Testis (tissue), 3 donors: ENCODE data around the gene SDK1. TPM values are rescaled to one million over a fixed set of nuclear protein-coding genes. Genes with fewer than 3 reads are reported as not detected.

Experiments used
- DNase-seq: peaks from one replicate; pipeline ENCODE4 v3.0.0-alpha.2; 2019
- H3K27ac ChIP-seq, 2 donors: fragments of 200-600 bp; sonication (generic); one replicate each; pipeline ENCODE4 v1.5.1; 2019
- H3K27me3 ChIP-seq: fragments of 200-600 bp; sonication (generic); one replicate; pipeline ENCODE4 v1.5.1; 2019
- H3K36me3 ChIP-seq: fragments of 200-600 bp; sonication (generic); one replicate; pipeline ENCODE4 v1.5.1; 2017; ENCODE audit warnings: low read depth; ENCODE audit errors: missing control alignments
- H3K4me1 ChIP-seq: fragments of 200-600 bp; sonication (generic); one replicate; pipeline ENCODE4 v1.5.1; 2019
- H3K4me3 ChIP-seq, 2 donors: fragments of 200-600 bp; sonication (generic); one replicate each; pipeline ENCODE4 v1.5.1; 2017 to 2019
- H3K9me3 ChIP-seq: fragments of 200-600 bp; sonication (generic); one replicate; pipeline ENCODE4 v1.5.1; 2017
- CTCF ChIP-seq, 3 experiments: fragments of 450-650 bp in 2 of 3; fragments of 200-600 bp in 1 of 3; sonication (generic) in 1 of 3; IDR thresholded peaks; one replicate each; pipeline ENCODE4 v1.5.1; 2016 to 2019; ENCODE audit warnings: antibody characterized with exemption in 3 of 3, mild to moderate bottlenecking in 2 of 3, moderate library complexity in 1 of 3
- POLR2A ChIP-seq: fragments of 450-650 bp; IDR thresholded peaks from one replicate; pipeline ENCODE4 v1.6.1; 2017; ENCODE audit warnings: antibody characterized with exemption, mild to moderate bottlenecking, moderate library complexity
- WGBS, 2 donors: methylation state at CpG; one replicate each; pipeline ENCODE4 v1.1.5; 2018; 5-methylcytosine and 5-hydroxymethylcytosine counted together
- intact Hi-C: fragments of 100-400 bp; cut with DNase I; formaldehyde crosslinking; loops from one replicate; pipeline ENCODE4 v1.15.1; 2023; ENCODE audit warnings: low total_unique reads
- polyA plus RNA-seq: library from polyadenylated mRNA; stranded (reverse); fragments of 350-450 nt; fragmentation: Illumina TruSeq; extraction: RNeasy Lipid Tissue Mini Kit (QIAGEN cat#74804); gene quantifications from one replicate; pipeline ENCODE4 v1.2.3, GENCODE V29; 2014; ENCODE audit warnings: low read depth, low replicate concordance; ENCODE audit not compliant: insufficient read depth
- total RNA-seq, 2 donors: library from RNA; depleted of rRNA; stranded (reverse); fragments of >200 nt; gene quantifications; one replicate each; pipeline ENCODE4 v1.2.3, GENCODE V29; 2016

Gene SDK1
- total and polyA plus RNA-seq, 3 donors from 2014 or later: 20.0 to 36.2 (median 24.9) TPM

- intact Hi-C loops: no loop called here
- Histone ChIP-seq H3K9me3 (no peaks in the 10 kb centered on the region), H3K4me1 (no peaks in the 10 kb centered on the region), H3K4me3 (no peak overlapping the region), H3K36me3 (no peaks in the 10 kb centered on the region), H3K27me3 (no peaks in the 10 kb centered on the region), H3K27ac (no peak overlapping the region)
- no peak for DNase-seq
- TF ChIP-seq CTCF (IDR thresholded peaks at IDR 0.05) (no peak), POLR2A (no peak)
- 93 to 99% methylated on average over 8 of the region's 8 CpGs for WGBS, 2 donors
Observed at GRCh38 chr7:3964980-3965606, 664.0 kb downstream of the SDK1 start.

GRCh38 chr7:3965794-3966395, 664.8 kb downstream of the SDK1 start:
- H3K27ac ChIP-seq: no peak overlapping the region
- DNase-seq: no peak
- H3K36me3 ChIP-seq: no peaks in the 10 kb centered on the region
- no peaks in the 10 kb centered on the region for H3K4me1 ChIP-seq
- TF ChIP-seq CTCF (IDR thresholded peaks at IDR 0.05) (no peak), POLR2A (no peak)
- no peak overlapping the region for H3K4me3 ChIP-seq
- 88 to 94% methylated on average over 10 to 15 of the region's 15 CpGs for WGBS, 2 donors
- intact Hi-C loops: no loop called here
- H3K9me3 ChIP-seq: no peaks in the 10 kb centered on the region
- H3K27me3 ChIP-seq: no peaks in the 10 kb centered on the region

- no peaks in the 10 kb centered on the region for H3K4me1 ChIP-seq
- DNase-seq: no peak
- no peaks in the 10 kb centered on the region for H3K36me3 ChIP-seq
- TF ChIP-seq POLR2A (no peak), CTCF (IDR thresholded peaks at IDR 0.05) (no peak)
- intact Hi-C loops: no loop called here
- no peak overlapping the region for H3K4me3 ChIP-seq
- no peaks in the 10 kb centered on the region for H3K27me3 ChIP-seq
- no peaks in the 10 kb centered on the region for H3K9me3 ChIP-seq
- 85 to 87% methylated on average over 4 of the region's 4 CpGs for WGBS, 2 donors
- H3K27ac ChIP-seq: no peak overlapping the region
Observed at GRCh38 chr7:3968234-3968633, 667.2 kb downstream of the SDK1 start.

- no peak for TF ChIP-seq CTCF (IDR thresholded peaks at IDR 0.05)
- no peak for TF ChIP-seq POLR2A
Observed at GRCh38 chr7:3969286-3969685, 668.2 kb downstream of the SDK1 start.

GRCh38 chr7:3971323-3971722, 670.3 kb downstream of the SDK1 start:
- DNase-seq: no peak
- no peak for TF ChIP-seq CTCF (IDR thresholded peaks at IDR 0.05)
- no peak for TF ChIP-seq POLR2A
- 88 to 94% methylated on average over 13 of the region's 13 CpGs for WGBS, 2 donors

More at GRCh38 chr7:3969286-3969685, 668.2 kb downstream of the SDK1 start:
- intact Hi-C loops: no loop called here
- H3K9me3 ChIP-seq: no peaks in the 10 kb centered on the region
- H3K27ac ChIP-seq: no peak overlapping the region
- DNase-seq: no peak
- WGBS, 2 donors: 95 to 97% methylated on average over 16 of the region's 16 CpGs
- no peaks in the 10 kb centered on the region for H3K36me3 ChIP-seq
- no peaks in the 10 kb centered on the region for H3K4me1 ChIP-seq
- no peak overlapping the region for H3K4me3 ChIP-seq
- no peaks in the 10 kb centered on the region for H3K27me3 ChIP-seq

More at GRCh38 chr7:3971323-3971722, 670.3 kb downstream of the SDK1 start:
- Histone ChIP-seq H3K27me3 (no peaks in the 10 kb centered on the region), H3K4me1 (no peaks in the 10 kb centered on the region), H3K4me3 (no peak overlapping the region), H3K36me3 (no peaks in the 10 kb centered on the region), H3K9me3 (no peaks in the 10 kb centered on the region), H3K27ac (no peak overlapping the region)
- intact Hi-C loops: no loop called here
